CD4-positive, alpha-beta T cell (primary cell): ENCODE results near the gene ACAP3. TPM values are rescaled to one million over a fixed set of nuclear protein-coding genes. Genes with fewer than 3 reads are reported as not detected.

Experiments used
- ATAC-seq: fragments of 200-7000 bp; cut with Tn5 transposase; one replicate; pipeline ENCODE4 v1.10.0; 2022; ENCODE audit warnings: mild to moderate bottlenecking; ENCODE audit not compliant: poor library complexity
- CTCF ChIA-PET: fragments of 350-600 bp; sonication (Branson Sonifier 250); formaldehyde crosslinking; loops from one replicate; lab custom pipeline; 2021; ENCODE audit warnings: antibody characterized with exemption, inconsistent platforms; lab: Charles Lee
- POLR2A ChIA-PET: fragments of 350-600 bp; sonication (Branson Sonifier 250); formaldehyde crosslinking; loops from one replicate; lab custom pipeline; 2021; ENCODE audit warnings: antibody characterized with exemption, inconsistent platforms; lab: Charles Lee
- DNase-seq, 14 experiments: peaks; one replicate each; pipeline ENCODE4 v3.0.0-alpha.2; 2013 to 2020; ENCODE audit warnings: mixed read lengths in 2 of 14
- H3K27ac ChIP-seq, 2 donors: one replicate each; pipeline versions ENCODE4 v1.5.1 to v1.7.0; 2013; ENCODE audit warnings: low read length in 2 of 2, low read depth in 1 of 2, mild to moderate bottlenecking in 1 of 2
- H3K27me3 ChIP-seq, 2 experiments: 1 replicate in 1 of 2; 2 replicates in 1 of 2; pipeline versions ENCODE4 v1.6.1 to v1.7.0; 2013; ENCODE audit warnings: low read length in 2 of 2, control low read depth in 1 of 2, mild to moderate bottlenecking in 1 of 2, moderate library complexity in 1 of 2; ENCODE audit not compliant: insufficient read depth in 2 of 2, control insufficient read depth in 1 of 2
- H3K36me3 ChIP-seq: one replicate; pipeline ENCODE4 v1.6.1; 2013; ENCODE audit warnings: low read length, control low read depth; ENCODE audit not compliant: insufficient read depth
- H3K4me1 ChIP-seq: one replicate; pipeline ENCODE4 v1.6.1; 2013; ENCODE audit warnings: low read length, control low read depth; ENCODE audit not compliant: insufficient read depth
- H3K4me3 ChIP-seq: one replicate; pipeline ENCODE4 v1.5.1; 2013; ENCODE audit warnings: mild to moderate bottlenecking, low read length, moderate library complexity
- H3K9me3 ChIP-seq, 2 experiments: 1 replicate in 1 of 2; 2 replicates in 1 of 2; pipeline versions ENCODE4 v1.6.1 to v1.7.0; 2013; ENCODE audit warnings: low read length in 2 of 2, mild to moderate bottlenecking in 2 of 2, control low read depth in 1 of 2, moderate library complexity in 1 of 2; ENCODE audit not compliant: control insufficient read depth in 1 of 2, insufficient read depth in 1 of 2
- H3K27ac Mint-ChIP-seq: one replicate; pipeline ENCODE4 v1.8.0; 2020; ENCODE audit warnings: mixed read lengths
- H3K27me3 Mint-ChIP-seq: one replicate; pipeline ENCODE4 v1.8.0; 2021; ENCODE audit warnings: mixed read lengths
- H3K36me3 Mint-ChIP-seq: one replicate; pipeline ENCODE4 v1.8.0; 2021; ENCODE audit warnings: low read depth, mixed read lengths
- H3K4me1 Mint-ChIP-seq: one replicate; pipeline ENCODE4 v1.8.0; 2021; ENCODE audit warnings: low read depth, mixed read lengths
- H3K4me3 Mint-ChIP-seq: one replicate; pipeline ENCODE4 v1.8.0; 2020; ENCODE audit warnings: mild to moderate bottlenecking, mixed read lengths
- H3K9me3 Mint-ChIP-seq: one replicate; pipeline ENCODE4 v1.8.0; 2020; ENCODE audit warnings: mixed read lengths
- CTCF ChIP-seq: fragments of 200-600 bp; IDR thresholded peaks from one replicate; pipeline ENCODE4 v1.8.0; 2022; ENCODE audit warnings: antibody characterized with exemption, mild to moderate bottlenecking
- intact Hi-C, 2 experiments: fragments of 100-400 bp; cut with DNase I in 1 of 2; cut with micrococcal nuclease in 1 of 2; formaldehyde crosslinking; loops; one replicate each; pipeline versions ENCODE4 v1.15.1 to v1.9.0; 2023 to 2025; cut with DNase I, micrococcal nuclease
- microRNA-seq: library from miRNA; unstranded; fragments of <30 nt; microRNA quantifications from one replicate; pipeline ENCODE4 v1.2.0, GENCODE V29; 2021; ENCODE audit warnings: borderline microRNAs expressed, borderline replicate concordance
- total RNA-seq, 174 experiments: library from RNA in 2 of 174; stranded (reverse) in 2 of 174; gene quantifications; one replicate each; pipeline ENCODE4 v1.2.3 and lab custom pipeline; 2021 to 2026

ACAP3 gene
- total RNA-seq, 2 experiments from 2014 or later: 45.3 to 46.4 TPM

GRCh38 chr1:1243266-1243660 is 64.5 kb downstream of the ACAP3 start:
- DNase-seq (no peak), ATAC-seq (no peak)
- Histone ChIP-seq H3K27me3 (peaks cover 12 to 25% of the 10 kb centered on the region in 2 experiments), H3K4me1 (peaks cover 5% of the 10 kb centered on the region), H3K9me3 (peaks cover 0 to 18% of the 10 kb centered on the region in 2 experiments), H3K27ac (no peak overlapping the region), H3K36me3 (no peaks in the 10 kb centered on the region), H3K4me3 (no peak overlapping the region)
- ChIA-PET CTCF (no interaction called here), POLR2A (no interaction called here)
- no peaks in the 10 kb centered on the region for H3K36me3 Mint-ChIP-seq
- no peaks in the 10 kb centered on the region for H3K27me3 Mint-ChIP-seq
- no peaks in the 10 kb centered on the region for H3K4me1 Mint-ChIP-seq
- H3K9me3 Mint-ChIP-seq: no peaks in the 10 kb centered on the region
- H3K27ac Mint-ChIP-seq: no peak overlapping the region
- TF ChIP-seq CTCF: no peak
- H3K4me3 Mint-ChIP-seq: no peak overlapping the region
- intact Hi-C loops: no loop called here

GRCh38 chr1:1242461-1243265 is 65.1 kb downstream of the ACAP3 start:
- Mint-ChIP-seq H3K27me3 (no peaks in the 10 kb centered on the region), H3K9me3 (no peaks in the 10 kb centered on the region), H3K4me3 (no peak overlapping the region), H3K4me1 (no peaks in the 10 kb centered on the region), H3K36me3 (no peaks in the 10 kb centered on the region), H3K27ac (no peak overlapping the region)
- POLR2A ChIA-PET: no interaction called here
- H3K36me3 ChIP-seq: no peaks in the 10 kb centered on the region
- no peak overlapping the region for H3K4me3 ChIP-seq
- CTCF ChIA-PET: no interaction called here
- DNase-seq (no peak), ATAC-seq (no peak)
- TF ChIP-seq CTCF: no peak
- H3K27me3 ChIP-seq: peaks cover 12 to 25% of the 10 kb centered on the region in 2 experiments
- H3K27ac ChIP-seq: no peak overlapping the region
- peaks cover 0 to 24% of the 10 kb centered on the region in 2 experiments for H3K9me3 ChIP-seq
- intact Hi-C loops: no loop called here
- peaks cover 5% of the 10 kb centered on the region for H3K4me1 ChIP-seq

Small RNAs within 50 kb of the gene (microRNA-seq; reads per million reads assigned to microRNA genes)
- gene MIR6726 (2.0 reads per million, percentile 5 among the genes with 10 or more reads in this experiment), gene MIR6727 (not detected), gene MIR6808 (not detected)

Other genes with a start within 250 kb of the ACAP3 start
- not detected for gene RNF223, start 233.6 kb downstream of the ACAP3 start, total RNA-seq
- gene C1orf159, start 191.8 kb downstream of the ACAP3 start, total RNA-seq: 10 to 100 TPM; 11.1 to 11.3 TPM
- gene TTLL10, start 134.1 kb downstream of the ACAP3 start, total RNA-seq: under 1 TPM; 0.11 to 0.59 TPM
- 10 to 100 TPM; 14.8 to 17.8 TPM for gene TNFRSF18, start 101.3 kb downstream of the ACAP3 start, total RNA-seq
- 10 to 100 TPM; 27.6 to 28.6 TPM for gene TNFRSF4, start 93.8 kb downstream of the ACAP3 start, total RNA-seq
- gene SDF4, start 75.9 kb downstream of the ACAP3 start, total RNA-seq: 10 to 100 TPM; 66.3 to 71.0 TPM
- 1 to 10 TPM; 4.9 to 5.1 TPM for gene B3GALT6, start 75.7 kb downstream of the ACAP3 start, total RNA-seq
- 1 to 10 TPM; 3.4 to 4.8 TPM for gene C1QTNF12, start 61.2 kb downstream of the ACAP3 start, total RNA-seq
- gene UBE2J2, start 34.1 kb downstream of the ACAP3 start, total RNA-seq: 10 to 100 TPM; 41.4 to 41.5 TPM
- 10 to 100 TPM; 12.0 to 13.3 TPM for gene SCNN1D, start 27.5 kb downstream of the ACAP3 start, total RNA-seq
- 10 to 100 TPM; 18.1 to 19.2 TPM for gene PUSL1, start 667 bp upstream of the ACAP3 start, total RNA-seq
- gene INTS11, start 16.7 kb upstream of the ACAP3 start, total RNA-seq: 100 to 1,000 TPM; 130 to 137 TPM
- 10 to 100 TPM; 11.6 to 12.9 TPM for gene CPTP, start 16.9 kb upstream of the ACAP3 start, total RNA-seq
- 1 to 10 TPM; 3.3 to 3.4 TPM for gene TAS1R3, start 23.4 kb upstream of the ACAP3 start, total RNA-seq
- 10 to 100 TPM; 44.9 to 45.5 TPM for gene DVL1, start 41.5 kb upstream of the ACAP3 start, total RNA-seq
- 1 to 10 TPM; 1.6 to 2.9 TPM for gene MXRA8, start 50.6 kb upstream of the ACAP3 start, total RNA-seq
- 10 to 100 TPM; 59.2 to 64.6 TPM for gene AURKAIP1, start 67.3 kb upstream of the ACAP3 start, total RNA-seq
- 100 to 1,000 TPM; 274 to 281 TPM for gene CCNL2, start 91.4 kb upstream of the ACAP3 start, total RNA-seq
- gene MRPL20, start 99.4 kb upstream of the ACAP3 start, total RNA-seq: 100 to 1,000 TPM in 1 of 2 experiments, 10 to 100 TPM in 1; 99.9 to 103 TPM
- gene ANKRD65, start 113.3 kb upstream of the ACAP3 start, total RNA-seq: not detected
- gene VWA1, start 127.8 kb upstream of the ACAP3 start, total RNA-seq: not detected
- gene ATAD3C, start 141.8 kb upstream of the ACAP3 start, total RNA-seq: under 1 TPM; 0.28 to 0.74 TPM
- gene ATAD3B, start 163.8 kb upstream of the ACAP3 start, total RNA-seq: 10 to 100 TPM; 44.3 to 49.1 TPM
- 10 to 100 TPM; 17.0 to 19.5 TPM for gene ATAD3A, start 204.2 kb upstream of the ACAP3 start, total RNA-seq
- gene TMEM240, start 232.7 kb upstream of the ACAP3 start, total RNA-seq: 1 to 10 TPM in 1 of 2 experiments, under 1 TPM in 1; 0.75 to 1.5 TPM